ENCODE measurements around the gene PACSIN1.
A peak's percentile ranks its signal among the peaks of the same experiment; 100 is the strongest.

The PACSIN1 gene

GRCh38 chr6:34535646-34536045, 69.8 kb downstream of the PACSIN1 start:
- Histone ChIP-seq H3K27ac (ENCODE audit: low read length, poor library complexity, severe bottlenecking) (no peak overlapping the region), H3K36me3 (ENCODE audit: control insufficient read depth in 1 of 2, insufficient read depth in 2 of 2, low read depth in 1 of 2, low read length in 2 of 2) (no peaks in the 10 kb centered on the region), H3K18ac (ENCODE audit: low read depth in 1 of 2, low read length in 2 of 2) (no peak overlapping the region), H3K27me3 (ENCODE audit: control insufficient read depth in 1 of 2, insufficient read depth in 1 of 2, low read length in 2 of 2) (peaks cover 3 to 24% of the 10 kb centered on the region in 2 experiments), H3K4me3 (ENCODE audit: insufficient read depth in 1 of 2, low read depth in 1 of 2, low read length in 2 of 2) (no peak overlapping the region), H2AK5ac (ENCODE audit: low read length, severe bottlenecking) (no peak overlapping the region), H3K9ac (ENCODE audit: low read length) (no peak overlapping the region), H2BK5ac (ENCODE audit: low read depth, low read length, poor library complexity, severe bottlenecking) (no peak overlapping the region), H2BK15ac (ENCODE audit: low read depth, poor library complexity, severe bottlenecking) (no peak overlapping the region), H3K4ac (ENCODE audit: low read depth in 1 of 2, low read length in 2 of 2) (no peak overlapping the region), H3K79me1 (replicated peaks; ENCODE audit: low read length, poor library complexity, severe bottlenecking) (no peaks in the 10 kb centered on the region), H2BK120ac (ENCODE audit: low read depth, low read length) (no peak overlapping the region), H4K8ac (ENCODE audit: low read length) (no peak overlapping the region), H3K9me3 (ENCODE audit: control insufficient read depth, low read length) (no peaks in the 10 kb centered on the region), H3K4me2 (ENCODE audit: low read length, poor library complexity, severe bottlenecking) (no peak overlapping the region), H4K91ac (ENCODE audit: low read length) (no peak overlapping the region), H3K23ac (ENCODE audit: low read length in 2 of 2) (no peak overlapping the region), H2AFZ (ENCODE audit: low read depth, low read length) (no peak overlapping the region), H2BK12ac (ENCODE audit: low read length in 2 of 2) (no peak overlapping the region), H3K4me1 (ENCODE audit: control insufficient read depth, insufficient read depth, low read depth, low read length) (peaks cover 6% of the 10 kb centered on the region), H3K14ac (ENCODE audit: low read length in 2 of 2) (no peak overlapping the region)
- DNase-seq: no peak
- 91% methylated on average over 11 of the region's 11 CpGs for WGBS

- Histone ChIP-seq H2AFZ (ENCODE audit: low read depth, low read length) (no peak overlapping the region), H2BK120ac (ENCODE audit: low read depth, low read length) (no peak overlapping the region), H2BK5ac (ENCODE audit: low read depth, low read length, poor library complexity, severe bottlenecking) (no peak overlapping the region), H3K9ac (ENCODE audit: low read length) (no peak overlapping the region), H3K4ac (ENCODE audit: low read depth in 1 of 2, low read length in 2 of 2) (no peak overlapping the region), H3K27me3 (ENCODE audit: control insufficient read depth in 1 of 2, insufficient read depth in 1 of 2, low read length in 2 of 2) (peaks cover 2 to 21% of the 10 kb centered on the region in 2 experiments), H2BK12ac (ENCODE audit: low read length in 2 of 2) (no peak overlapping the region), H3K36me3 (ENCODE audit: control insufficient read depth in 1 of 2, insufficient read depth in 2 of 2, low read depth in 1 of 2, low read length in 2 of 2) (no peaks in the 10 kb centered on the region), H3K14ac (ENCODE audit: low read length in 2 of 2) (no peak overlapping the region), H3K27ac (ENCODE audit: low read length, poor library complexity, severe bottlenecking) (no peak overlapping the region), H2AK5ac (ENCODE audit: low read length, severe bottlenecking) (no peak overlapping the region), H4K91ac (ENCODE audit: low read length) (no peak overlapping the region), H4K8ac (ENCODE audit: low read length) (no peak overlapping the region), H3K9me3 (ENCODE audit: control insufficient read depth, low read length) (no peaks in the 10 kb centered on the region), H2BK15ac (ENCODE audit: low read depth, poor library complexity, severe bottlenecking) (no peak overlapping the region), H3K4me2 (ENCODE audit: low read length, poor library complexity, severe bottlenecking) (no peak overlapping the region), H3K23ac (ENCODE audit: low read length in 2 of 2) (no peak overlapping the region), H3K4me1 (ENCODE audit: control insufficient read depth, insufficient read depth, low read depth, low read length) (peaks cover 6% of the 10 kb centered on the region), H3K18ac (ENCODE audit: low read depth in 1 of 2, low read length in 2 of 2) (no peak overlapping the region), H3K79me1 (replicated peaks; ENCODE audit: low read length, poor library complexity, severe bottlenecking) (no peaks in the 10 kb centered on the region), H3K4me3 (ENCODE audit: insufficient read depth in 1 of 2, low read depth in 1 of 2, low read length in 2 of 2) (no peak overlapping the region)
- no peak for DNase-seq
- whole genome bisulfite sequencing: 85% methylated on average over 3 of the region's 3 CpGs
Observed at GRCh38 chr6:34536251-34536958, 70.5 kb downstream of the PACSIN1 start.

- no peak overlapping the region for H3K4ac ChIP-seq (ENCODE audit: low read depth in 1 of 2, low read length in 2 of 2)
- no peak overlapping the region for H2AK5ac ChIP-seq (ENCODE audit: low read length, severe bottlenecking)
- 86% methylated on average over 14 of the region's 15 CpGs for WGBS
- H3K36me3 ChIP-seq (ENCODE audit: control insufficient read depth in 1 of 2, insufficient read depth in 2 of 2, low read depth in 1 of 2, low read length in 2 of 2): no peaks in the 10 kb centered on the region
- peaks cover 0 to 29% of the 10 kb centered on the region in 2 experiments for H3K27me3 ChIP-seq (ENCODE audit: control insufficient read depth in 1 of 2, insufficient read depth in 1 of 2, low read length in 2 of 2)
- H3K79me1 ChIP-seq (replicated peaks; ENCODE audit: low read length, poor library complexity, severe bottlenecking): no peaks in the 10 kb centered on the region
- H3K14ac ChIP-seq (ENCODE audit: low read length in 2 of 2): no peak overlapping the region
- no peak overlapping the region for H2BK5ac ChIP-seq (ENCODE audit: low read depth, low read length, poor library complexity, severe bottlenecking)
- H3K18ac ChIP-seq (ENCODE audit: low read depth in 1 of 2, low read length in 2 of 2): no peak overlapping the region
- H3K4me2 ChIP-seq (ENCODE audit: low read length, poor library complexity, severe bottlenecking): no peak overlapping the region
- H2AFZ ChIP-seq (ENCODE audit: low read depth, low read length): no peak overlapping the region
- no peak overlapping the region for H2BK15ac ChIP-seq (ENCODE audit: low read depth, poor library complexity, severe bottlenecking)
- no peak overlapping the region for H2BK120ac ChIP-seq (ENCODE audit: low read depth, low read length)
- no peak for DNase-seq
- no peak overlapping the region for H2BK12ac ChIP-seq (ENCODE audit: low read length in 2 of 2)
- H4K8ac ChIP-seq (ENCODE audit: low read length): no peak overlapping the region
- H3K27ac ChIP-seq (ENCODE audit: low read length, poor library complexity, severe bottlenecking): no peak overlapping the region
- peaks cover 4% of the 10 kb centered on the region for H3K4me1 ChIP-seq (ENCODE audit: control insufficient read depth, insufficient read depth, low read depth, low read length)
- no peak overlapping the region for H3K4me3 ChIP-seq (ENCODE audit: insufficient read depth in 1 of 2, low read depth in 1 of 2, low read length in 2 of 2)
- no peak overlapping the region for H4K91ac ChIP-seq (ENCODE audit: low read length)
- H3K9ac ChIP-seq (ENCODE audit: low read length): no peak overlapping the region
- H3K23ac ChIP-seq (ENCODE audit: low read length in 2 of 2): no peak overlapping the region
- no peaks in the 10 kb centered on the region for H3K9me3 ChIP-seq (ENCODE audit: control insufficient read depth, low read length)
Observed at GRCh38 chr6:34536959-34537848, 71.3 kb downstream of the PACSIN1 start.

GRCh38 chr6:34537922-34538550, 72.2 kb downstream of the PACSIN1 start:
- Histone ChIP-seq H3K23ac (ENCODE audit: low read length in 2 of 2) (no peak overlapping the region), H3K4ac (ENCODE audit: low read depth in 1 of 2, low read length in 2 of 2) (no peak overlapping the region), H2BK120ac (ENCODE audit: low read depth, low read length) (no peak overlapping the region), H4K8ac (ENCODE audit: low read length) (no peak overlapping the region), H3K4me3 (ENCODE audit: insufficient read depth in 1 of 2, low read depth in 1 of 2, low read length in 2 of 2) (no peak overlapping the region), H3K79me1 (replicated peaks; ENCODE audit: low read length, poor library complexity, severe bottlenecking) (no peaks in the 10 kb centered on the region), H2AK5ac (ENCODE audit: low read length, severe bottlenecking) (no peak overlapping the region), H3K14ac (ENCODE audit: low read length in 2 of 2) (no peak overlapping the region), H3K27me3 (ENCODE audit: control insufficient read depth in 1 of 2, insufficient read depth in 1 of 2, low read length in 2 of 2) (peaks cover 0 to 27% of the 10 kb centered on the region in 2 experiments), H2BK15ac (ENCODE audit: low read depth, poor library complexity, severe bottlenecking) (no peak overlapping the region), H2AFZ (ENCODE audit: low read depth, low read length) (no peak overlapping the region), H3K9me3 (ENCODE audit: control insufficient read depth, low read length) (no peaks in the 10 kb centered on the region), H3K36me3 (ENCODE audit: control insufficient read depth in 1 of 2, insufficient read depth in 2 of 2, low read depth in 1 of 2, low read length in 2 of 2) (no peaks in the 10 kb centered on the region), H2BK5ac (ENCODE audit: low read depth, low read length, poor library complexity, severe bottlenecking) (no peak overlapping the region), H3K4me2 (ENCODE audit: low read length, poor library complexity, severe bottlenecking) (no peak overlapping the region), H3K27ac (ENCODE audit: low read length, poor library complexity, severe bottlenecking) (no peak overlapping the region), H4K91ac (ENCODE audit: low read length) (peak overlapping the region; percentile 30), H2BK12ac (ENCODE audit: low read length in 2 of 2) (no peak overlapping the region), H3K18ac (ENCODE audit: low read depth in 1 of 2, low read length in 2 of 2) (no peak overlapping the region), H3K4me1 (ENCODE audit: control insufficient read depth, insufficient read depth, low read depth, low read length) (peaks cover 3% of the 10 kb centered on the region), H3K9ac (ENCODE audit: low read length) (no peak overlapping the region)
- WGBS: 91% methylated on average over 19 of the region's 19 CpGs
- no peak for DNase-seq

Measured in mesenchymal stem cell (in vitro differentiated cells and primary cell).